NB4 (cell line): ENCODE results near the gene RPS6KA3.
"Not testable (repeated sequence)": the region's sequence is repeated elsewhere in the genome, so short reads cannot be mapped to it uniquely, and the experiment has no call there.

Experiments used
- CTCF ChIP-seq: IDR thresholded peaks from one replicate; pipeline ENCODE4 v1.5.1; 2012; ENCODE audit warnings: low read depth, low read length
- MAX ChIP-seq: IDR thresholded peaks from 2 replicates; pipeline ENCODE4 v1.6.1; 2011; ENCODE audit warnings: low read depth, low read length

DNA sequence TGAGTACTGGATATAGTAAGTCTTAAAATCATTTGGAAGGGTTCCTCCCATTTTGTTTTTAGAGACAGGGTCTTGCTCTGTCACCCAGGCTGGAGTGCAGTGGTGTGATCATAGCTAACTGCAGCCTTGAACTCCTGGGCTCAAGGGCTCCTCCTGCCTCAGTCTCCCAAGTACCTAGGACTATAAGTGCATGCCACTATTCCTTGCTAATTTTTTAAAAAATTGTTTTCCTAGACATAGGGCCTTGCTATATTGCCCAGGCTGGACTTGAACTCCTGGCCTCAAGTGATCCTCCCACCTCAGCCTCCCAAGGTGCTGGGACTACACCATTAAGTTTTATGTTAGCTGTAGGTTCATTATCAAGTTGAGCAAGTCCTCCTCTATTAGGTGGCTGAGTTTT is 16.6 kb downstream of the RPS6KA3 start:
- not testable (repeated sequence) for TF ChIP-seq CTCF, MAX
